GM21390 (cell line): ENCODE results near the gene PLA2G4B.
"Not testable (repeated sequence)": the region's sequence is repeated elsewhere in the genome, so short reads cannot be mapped to it uniquely, and the experiment has no call there.

Experiments used
- ATAC-seq: cut with Tn5 transposase; IDR thresholded peaks from one replicate; pipeline ENCODE4 v1.9.1; 2021; ENCODE audit not compliant: unreplicated experiment

Gene PLA2G4B

DNA sequence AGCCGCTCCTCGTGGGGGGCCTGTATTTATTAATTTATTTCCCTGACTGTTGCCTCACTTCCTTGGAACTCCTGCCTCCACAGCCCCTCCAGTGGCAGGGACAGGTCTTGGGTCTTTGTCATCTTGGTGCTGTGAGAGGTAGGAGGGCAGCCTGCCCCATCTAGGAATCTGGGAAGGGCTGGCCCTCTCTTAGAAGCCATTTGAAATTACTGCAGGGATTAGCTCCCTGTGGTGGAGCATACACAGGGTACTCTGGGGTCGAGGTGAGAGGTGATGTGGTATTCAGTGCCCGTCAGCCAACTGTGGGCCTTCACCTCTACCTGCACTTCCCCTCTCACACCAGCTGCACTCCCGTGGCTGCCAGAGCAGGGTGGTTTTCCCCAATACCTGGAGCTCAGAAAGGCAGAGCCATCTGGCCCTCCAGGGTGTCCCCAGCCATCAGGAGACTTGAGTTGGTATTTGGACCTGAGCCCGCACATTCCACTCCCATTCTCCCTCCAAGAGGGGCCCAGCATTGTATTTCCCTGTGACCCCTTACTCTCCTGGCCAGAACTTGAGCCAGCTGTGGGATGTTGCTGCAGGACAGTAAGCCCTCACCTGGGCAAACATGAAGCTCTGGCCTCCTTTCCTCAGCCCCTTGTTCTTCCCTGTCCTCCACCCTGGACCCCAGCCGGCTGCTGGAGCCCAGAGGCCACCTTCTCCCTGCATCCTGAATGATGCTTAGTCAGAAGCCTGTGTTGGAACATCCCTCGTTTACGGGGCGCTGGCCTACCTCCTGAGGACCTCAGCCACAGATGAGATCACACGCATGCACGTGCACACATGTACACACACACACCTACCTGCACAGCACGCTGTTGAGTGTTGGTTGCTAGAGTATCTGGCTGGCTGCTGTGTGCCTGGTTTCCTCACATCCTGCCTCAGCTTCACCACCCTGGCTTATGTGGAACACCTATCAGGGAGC is 12.8 kb upstream of the PLA2G4B start:
- no peak for ATAC-seq

DNA sequence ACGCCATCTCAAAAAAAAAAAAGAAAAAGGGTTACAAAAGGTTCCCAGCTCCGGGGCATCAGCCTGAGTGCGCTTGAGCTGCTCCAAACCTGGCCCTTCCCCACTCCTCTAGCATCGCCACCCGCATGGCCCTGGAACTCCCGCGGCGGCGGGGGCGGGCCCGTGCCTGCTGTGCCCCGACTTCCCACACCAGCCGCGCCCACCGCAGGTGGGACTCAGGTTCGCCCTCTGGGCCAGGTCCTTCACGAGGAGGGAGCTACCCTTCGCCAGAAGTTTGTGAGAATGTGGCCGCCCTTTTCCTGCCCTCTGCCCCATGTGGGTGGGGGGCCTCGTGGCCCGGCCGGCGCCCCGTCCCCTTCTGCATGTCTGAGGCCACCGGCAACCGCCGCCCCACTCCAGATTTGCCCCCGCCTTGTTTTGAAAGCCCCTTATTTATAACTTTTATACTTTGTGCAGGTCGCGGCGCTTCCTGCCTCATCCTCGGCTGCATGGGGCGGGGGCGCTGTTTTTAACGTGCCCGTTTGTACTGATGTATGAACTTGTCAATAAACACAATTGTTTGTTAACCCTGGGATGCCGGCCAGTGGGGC is 11.3 kb upstream of the PLA2G4B start:
- ATAC-seq = peak; percentile 3

DNA sequence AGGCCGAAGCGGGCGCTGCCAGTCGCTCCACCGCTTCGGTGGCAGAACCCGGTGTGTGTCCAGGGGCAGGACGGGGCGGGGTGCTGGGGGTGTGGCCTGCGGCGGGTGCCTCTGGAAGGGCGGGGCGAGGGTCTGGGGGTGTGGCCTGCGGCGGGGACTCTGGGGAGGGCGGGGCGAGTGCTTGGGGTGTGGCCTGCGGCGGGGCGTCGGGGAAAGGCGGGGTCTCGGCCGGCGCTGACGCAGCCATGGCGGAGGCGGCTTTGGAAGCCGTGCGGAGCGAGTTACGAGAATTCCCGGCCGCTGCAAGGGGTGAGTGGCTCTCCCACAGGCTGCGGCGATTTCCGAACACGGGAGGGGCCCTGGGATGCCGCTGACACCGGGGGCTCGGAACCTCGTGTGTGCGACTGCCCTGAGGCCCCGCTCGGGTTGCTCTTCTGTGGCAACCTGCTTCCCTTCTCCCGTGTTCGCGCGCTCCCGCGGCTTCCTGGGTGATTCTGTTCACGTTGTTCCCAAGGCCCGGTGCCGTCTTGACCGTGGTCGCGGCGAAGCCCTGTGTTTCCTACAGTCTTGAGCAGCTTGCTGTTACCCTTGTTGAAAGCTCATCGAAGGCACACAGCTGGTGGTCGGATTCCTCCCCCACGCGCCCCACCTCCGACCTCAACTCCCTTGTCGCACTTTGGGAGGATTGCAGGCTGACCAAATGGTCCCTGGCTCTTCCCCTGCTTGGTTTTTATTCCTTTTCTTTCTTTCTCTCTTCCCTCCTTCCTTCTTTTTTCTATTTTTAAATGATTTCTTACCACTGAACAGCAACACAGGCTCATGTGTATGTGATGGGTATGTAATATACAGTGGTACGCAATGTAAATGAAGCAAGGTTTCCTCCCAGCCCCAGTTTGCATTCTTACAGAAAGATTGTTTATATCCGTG is 10.5 kb upstream of the PLA2G4B start, which contains the start of gene JMJD7:
Gene JMJD7, plus strand, starts transcription at position 213 of the 927 bp plus-strand sequence. Its CDS starts 33 bp downstream, at position 246.
- ATAC-seq = peak; percentile 69

GRCh38 chr15:41828807-41829141 is 9.9 kb upstream of the PLA2G4B start:
- ATAC-seq = no peak

DNA sequence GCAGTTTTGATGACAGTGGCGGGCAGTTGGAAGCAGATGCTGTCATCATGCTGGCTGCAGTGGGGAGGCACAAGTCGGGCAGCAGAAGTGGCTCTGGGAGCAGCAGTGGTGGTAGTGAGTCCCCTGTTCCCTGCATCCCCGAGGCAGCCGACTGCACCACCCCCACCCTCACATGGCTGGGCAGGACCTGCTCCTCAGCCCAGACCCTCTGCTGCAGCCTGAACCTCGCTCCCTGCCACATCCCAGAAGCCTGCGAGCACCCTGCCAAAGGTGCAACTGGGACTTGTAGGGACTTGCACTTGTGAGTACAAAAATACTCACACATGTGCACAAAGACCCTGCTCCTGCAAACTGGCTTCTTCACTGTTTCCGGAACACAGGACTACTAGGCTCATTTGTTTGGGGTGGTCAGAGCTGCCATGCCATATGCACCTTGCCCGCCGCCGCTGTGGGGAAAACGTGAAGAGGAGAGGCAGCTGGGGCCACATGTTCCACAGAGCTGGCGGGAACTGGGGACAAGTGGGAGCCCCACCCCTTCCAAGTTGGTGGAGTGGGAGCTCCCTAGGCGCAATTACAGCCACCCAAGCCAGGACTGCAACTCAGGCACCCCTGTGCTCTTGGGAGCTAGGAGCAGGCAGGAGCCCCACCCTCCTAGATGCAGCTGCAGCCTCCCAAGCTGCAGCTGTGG is 8.5 kb upstream of the PLA2G4B start:
- ATAC-seq = no peak

GRCh38 chr15:41831291-41831690 is 7.4 kb upstream of the PLA2G4B start:
- ATAC-seq = not testable (repeated sequence)

GRCh38 chr15:41832208-41832607 is 6.4 kb upstream of the PLA2G4B start:
- ATAC-seq = no peak

DNA sequence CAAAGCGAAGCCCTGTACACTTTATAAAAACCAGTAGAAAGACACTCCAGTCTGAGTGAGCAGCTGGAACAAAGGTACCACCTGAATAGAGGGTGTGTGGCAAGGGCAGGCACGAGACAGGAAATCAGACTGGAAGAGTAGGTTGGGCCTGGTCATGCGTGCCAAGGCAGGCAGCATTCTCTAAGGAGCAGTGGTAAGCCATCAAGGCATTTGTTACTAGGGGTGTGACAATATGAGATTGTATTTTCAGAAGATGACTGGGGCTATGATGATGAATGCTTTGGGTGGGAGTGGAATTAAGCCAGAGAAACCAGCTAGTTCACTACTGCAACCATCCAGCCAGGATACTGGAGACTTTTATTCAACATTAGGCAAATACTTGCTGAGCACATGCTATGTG is 5.8 kb upstream of the PLA2G4B start:
- ATAC-seq = no peak

GRCh38 chr15:41834096-41834495 is 4.6 kb upstream of the PLA2G4B start:
- ATAC-seq = no peak

DNA sequence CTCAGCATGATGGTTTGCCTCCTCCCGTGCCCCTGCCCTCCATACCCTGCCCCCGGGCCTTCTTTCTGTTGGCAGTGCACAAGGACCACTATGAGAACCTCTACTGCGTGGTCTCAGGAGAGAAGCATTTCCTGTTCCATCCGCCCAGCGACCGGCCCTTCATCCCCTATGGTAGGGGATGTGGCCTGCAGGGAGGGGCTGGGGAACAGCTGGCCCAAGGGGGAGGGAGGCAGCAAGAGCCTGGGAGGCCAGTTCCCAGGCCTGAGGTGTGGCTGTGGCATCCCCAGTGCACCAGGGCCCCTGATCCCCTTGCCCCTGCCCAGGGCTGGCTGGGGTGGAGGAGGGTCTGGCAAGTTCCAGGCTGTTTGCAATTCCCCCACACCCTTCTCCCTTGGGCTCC is 2.6 kb upstream of the PLA2G4B start:
- no peak for ATAC-seq

- no peak for ATAC-seq
Measured at GRCh38 chr15:41836713-41837454, 1.8 kb upstream of the PLA2G4B start.

DNA sequence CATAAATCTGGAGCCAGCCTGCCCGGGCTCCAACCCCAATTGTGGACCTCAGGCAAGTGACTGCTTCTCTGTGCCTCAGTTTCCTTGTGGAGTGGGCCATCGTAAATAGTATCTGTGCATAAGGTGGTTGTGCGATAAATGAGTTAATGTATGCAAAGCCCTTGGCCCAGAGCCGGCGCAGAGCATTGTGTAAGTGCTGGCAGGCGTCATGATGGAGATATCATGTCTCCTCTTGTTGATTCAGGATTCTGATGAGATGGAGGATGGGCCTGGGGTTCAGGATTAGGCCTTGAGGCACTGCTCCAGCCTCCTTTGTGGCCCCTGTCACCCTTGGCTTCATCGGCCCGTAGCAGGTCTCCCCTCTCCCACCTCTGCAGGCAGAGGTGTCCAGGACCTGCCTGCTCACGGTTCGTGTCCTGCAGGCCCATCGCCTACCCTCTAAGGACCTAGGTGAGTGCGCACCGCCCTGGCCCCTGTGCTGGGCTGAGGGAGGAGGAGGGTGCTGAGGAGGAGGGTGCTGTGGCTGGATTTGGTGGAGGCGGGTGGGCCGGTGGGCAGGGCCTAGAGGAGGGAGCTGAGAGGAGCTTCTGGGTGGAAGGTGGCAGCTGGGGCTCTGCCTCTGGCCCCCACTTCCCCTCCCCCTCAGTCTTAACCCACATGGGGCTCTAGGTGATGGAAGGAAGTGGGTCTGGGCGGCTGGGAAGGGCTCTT is 1.3 kb downstream of the PLA2G4B start:
- no peak for ATAC-seq

- no peak for ATAC-seq
Measured at GRCh38 chr15:41840673-41841072, 2.0 kb downstream of the PLA2G4B start.

- no peak for ATAC-seq
Measured at GRCh38 chr15:41841131-41841530, 2.5 kb downstream of the PLA2G4B start.

DNA sequence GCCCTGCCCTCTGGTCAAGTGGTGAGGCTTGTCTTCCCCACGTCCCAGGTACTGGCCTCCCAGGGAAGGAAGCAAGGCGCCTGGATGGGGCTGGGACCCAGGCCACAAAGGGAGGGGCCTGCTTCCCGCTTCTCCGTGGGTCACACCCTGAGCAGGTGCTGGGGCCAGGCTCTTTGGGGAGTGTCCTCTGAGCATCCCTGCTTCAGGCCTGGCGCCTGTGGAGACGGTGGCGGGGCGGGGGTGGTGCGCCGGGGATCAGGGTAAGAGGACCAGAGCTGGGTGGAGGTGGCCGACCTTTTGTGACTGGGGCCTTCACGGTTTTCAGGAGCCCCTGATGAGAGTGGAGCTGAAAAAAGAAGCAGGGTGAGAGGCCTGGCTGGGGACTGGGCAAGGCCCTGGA is 3.6 kb downstream of the PLA2G4B start:
- no peak for ATAC-seq

GRCh38 chr15:41843571-41843970 is 4.9 kb downstream of the PLA2G4B start:
- no peak for ATAC-seq

- ATAC-seq = no peak
Measured at GRCh38 chr15:41844814-41845213, 6.2 kb downstream of the PLA2G4B start.

DNA sequence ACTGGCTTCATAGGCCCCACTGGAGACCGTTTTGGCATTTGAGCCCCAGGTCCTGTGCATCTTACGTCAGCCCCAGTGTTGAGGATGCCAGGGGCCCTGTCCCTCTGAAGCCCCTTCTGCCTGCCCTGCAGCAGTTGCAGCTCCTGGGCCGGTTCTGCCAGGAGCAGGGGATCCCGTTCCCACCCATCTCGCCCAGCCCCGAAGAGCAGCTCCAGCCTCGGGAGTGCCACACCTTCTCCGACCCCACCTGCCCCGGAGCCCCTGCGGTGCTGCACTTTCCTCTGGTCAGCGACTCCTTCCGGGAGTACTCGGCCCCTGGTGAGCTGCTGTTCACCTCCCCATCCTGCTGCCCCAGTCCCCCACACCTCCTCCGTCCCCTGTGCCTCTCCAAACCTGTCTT is 8.6 kb downstream of the PLA2G4B start:
- ATAC-seq = no peak

DNA sequence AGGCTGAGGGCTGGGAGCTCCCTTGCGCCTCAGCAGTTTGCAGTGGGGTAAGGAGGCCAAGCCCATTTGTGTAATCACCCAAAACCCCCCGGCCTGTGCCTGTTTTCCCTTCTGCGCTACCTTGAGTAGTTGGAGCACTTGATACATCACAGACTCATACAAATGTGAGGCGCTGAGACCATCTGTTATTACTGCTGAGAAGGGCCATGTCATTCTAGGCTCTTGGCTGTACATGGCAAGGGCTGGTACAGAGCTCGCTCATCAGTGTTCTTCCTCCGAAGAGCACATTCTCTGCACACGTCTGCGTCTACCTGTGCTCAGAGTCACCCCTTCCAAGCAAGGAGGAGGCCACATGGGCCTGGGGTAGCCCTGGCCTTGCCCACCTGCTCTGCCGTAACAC is 9.3 kb downstream of the PLA2G4B start:
- no peak for ATAC-seq
